MG63 (cell line): ENCODE results near the gene MYL9. TPM values are rescaled to one million over a fixed set of nuclear protein-coding genes. Genes with fewer than 3 reads are reported as not detected.
A peak's percentile ranks its signal among the peaks of the same experiment; 100 is the strongest.
"Not testable (repeated sequence)": the region's sequence is repeated elsewhere in the genome, so short reads cannot be mapped to it uniquely, and the experiment has no call there.

Experiments
- DNase-seq: peaks from one replicate; pipeline ENCODE4 v3.0.0-alpha.2; 2020
- H3K27me3 ChIP-seq: fragments of 250-450 bp; sonication (Bioruptor Pico); 2 replicates; pipeline ENCODE4 v1.5.1; 2020; ENCODE audit warnings: mild to moderate bottlenecking, moderate library complexity
- H3K36me3 ChIP-seq: fragments of 250-450 bp; sonication (Bioruptor Pico); 2 replicates; pipeline ENCODE4 v1.5.1; 2020; ENCODE audit warnings: mild to moderate bottlenecking, moderate library complexity
- H3K4me3 ChIP-seq: fragments of 250-450 bp; sonication (Bioruptor Pico); 2 replicates; pipeline ENCODE4 v1.5.1; 2020; ENCODE audit warnings: mild to moderate bottlenecking, moderate library complexity
- H3K9me3 ChIP-seq: fragments of 250-450 bp; sonication (Bioruptor Pico); 2 replicates; pipeline ENCODE4 v1.5.1; 2020; ENCODE audit warnings: mild to moderate bottlenecking, moderate library complexity
- total RNA-seq: library from RNA; depleted of rRNA; stranded (reverse); fragments of >200 nt; shearing (Covaris generic); gene quantifications from 2 replicates; pipeline ENCODE4 v1.2.3, GENCODE V29; 2014; ENCODE audit warnings: low replicate concordance

MYL9 gene
- total RNA-seq, 1 experiment from 2014 or later: 1.3 TPM

- no peaks in the 10 kb centered on the region for H3K9me3 ChIP-seq
- H3K4me3 ChIP-seq: no peak overlapping the region
- no peak for DNase-seq
- peaks cover 69% of the 10 kb centered on the region for H3K36me3 ChIP-seq
- H3K27me3 ChIP-seq: no peaks in the 10 kb centered on the region
Measured at GRCh38 chr20:36519944-36520343, 21.4 kb upstream of the MYL9 start.

GRCh38 chr20:36521526-36521925, 19.8 kb upstream of the MYL9 start:
- Histone ChIP-seq H3K4me3 (no peak overlapping the region), H3K27me3 (no peaks in the 10 kb centered on the region), H3K9me3 (no peaks in the 10 kb centered on the region), H3K36me3 (peaks cover 69% of the 10 kb centered on the region)
- DNase-seq: no peak

GRCh38 chr20:36522412-36522811, 18.9 kb upstream of the MYL9 start:
- peaks cover 75% of the 10 kb centered on the region for H3K36me3 ChIP-seq
- DNase-seq, H3K4me3 ChIP-seq, H3K9me3 ChIP-seq, H3K27me3 ChIP-seq: not testable (repeated sequence)

GRCh38 chr20:36523341-36523740, 18.0 kb upstream of the MYL9 start:
- no peak for DNase-seq
- Histone ChIP-seq H3K27me3 (no peaks in the 10 kb centered on the region), H3K4me3 (no peak overlapping the region), H3K36me3 (peaks cover 74% of the 10 kb centered on the region), H3K9me3 (no peaks in the 10 kb centered on the region)

- DNase-seq: no peak
- H3K4me3 ChIP-seq: no peak overlapping the region
- no peaks in the 10 kb centered on the region for H3K27me3 ChIP-seq
- no peaks in the 10 kb centered on the region for H3K9me3 ChIP-seq
- peaks cover 80% of the 10 kb centered on the region for H3K36me3 ChIP-seq
Measured at GRCh38 chr20:36525620-36526365, 15.5 kb upstream of the MYL9 start.

GRCh38 chr20:36526521-36527011, 14.8 kb upstream of the MYL9 start:
- DNase-seq: no peak
- H3K27me3 ChIP-seq: no peaks in the 10 kb centered on the region
- H3K9me3 ChIP-seq: no peaks in the 10 kb centered on the region
- no peak overlapping the region for H3K4me3 ChIP-seq
- H3K36me3 ChIP-seq: peaks cover 79% of the 10 kb centered on the region

- Histone ChIP-seq H3K4me3 (no peak overlapping the region), H3K36me3 (peaks cover 70% of the 10 kb centered on the region), H3K9me3 (no peaks in the 10 kb centered on the region), H3K27me3 (no peaks in the 10 kb centered on the region)
- no peak for DNase-seq
Measured at GRCh38 chr20:36527331-36528125, 13.8 kb upstream of the MYL9 start.

GRCh38 chr20:36528176-36528874, 13.0 kb upstream of the MYL9 start:
- H3K36me3 ChIP-seq: peaks cover 63% of the 10 kb centered on the region
- no peak overlapping the region for H3K4me3 ChIP-seq
- no peak for DNase-seq
- H3K9me3 ChIP-seq: no peaks in the 10 kb centered on the region
- H3K27me3 ChIP-seq: no peaks in the 10 kb centered on the region

- H3K36me3 ChIP-seq: peaks cover 56% of the 10 kb centered on the region
- no peak overlapping the region for H3K4me3 ChIP-seq
- no peaks in the 10 kb centered on the region for H3K9me3 ChIP-seq
- DNase-seq: no peak
- H3K27me3 ChIP-seq: no peaks in the 10 kb centered on the region
Measured at GRCh38 chr20:36528875-36529417, 12.4 kb upstream of the MYL9 start.

- H3K4me3 ChIP-seq: no peak overlapping the region
- no peaks in the 10 kb centered on the region for H3K27me3 ChIP-seq
- H3K36me3 ChIP-seq: peaks cover 24% of the 10 kb centered on the region
- no peaks in the 10 kb centered on the region for H3K9me3 ChIP-seq
- DNase-seq: no peak
Measured at GRCh38 chr20:36532388-36532787, 8.9 kb upstream of the MYL9 start.

GRCh38 chr20:36532822-36533221, 8.5 kb upstream of the MYL9 start:
- Histone ChIP-seq H3K4me3 (no peak overlapping the region), H3K27me3 (no peaks in the 10 kb centered on the region), H3K36me3 (peaks cover 20% of the 10 kb centered on the region), H3K9me3 (no peaks in the 10 kb centered on the region)
- no peak for DNase-seq

- no peaks in the 10 kb centered on the region for H3K27me3 ChIP-seq
- no peaks in the 10 kb centered on the region for H3K9me3 ChIP-seq
- H3K4me3 ChIP-seq: no peak overlapping the region
- DNase-seq: no peak
- no peaks in the 10 kb centered on the region for H3K36me3 ChIP-seq
Measured at GRCh38 chr20:36538026-36538722, 3.1 kb upstream of the MYL9 start.

- no peak for DNase-seq
- Histone ChIP-seq H3K36me3 (no peaks in the 10 kb centered on the region), H3K9me3 (no peaks in the 10 kb centered on the region), H3K27me3 (no peaks in the 10 kb centered on the region), H3K4me3 (no peak overlapping the region)
Measured at GRCh38 chr20:36540551-36541211, 638 bp upstream of the MYL9 start.

- peak overlapping the region; percentile 48 for H3K4me3 ChIP-seq
- H3K36me3 ChIP-seq: no peaks in the 10 kb centered on the region
- no peaks in the 10 kb centered on the region for H3K9me3 ChIP-seq
- H3K27me3 ChIP-seq: no peaks in the 10 kb centered on the region
- peak; percentile 38 for DNase-seq
Measured at GRCh38 chr20:36541768-36542488, 609 bp downstream of the MYL9 start.

- H3K36me3 ChIP-seq: no peaks in the 10 kb centered on the region
- H3K4me3 ChIP-seq: no peak overlapping the region
- H3K27me3 ChIP-seq: no peaks in the 10 kb centered on the region
- no peaks in the 10 kb centered on the region for H3K9me3 ChIP-seq
- no peak for DNase-seq
Measured at GRCh38 chr20:36542516-36543183, 1.3 kb downstream of the MYL9 start.
